NCI-H2107 treated with DMSO at 0.1 percent for 48 hours (cell line): ENCODE results near the gene USP17L24.
"Not testable (repeated sequence)": the region's sequence is repeated elsewhere in the genome, so short reads cannot be mapped to it uniquely, and the experiment has no call there.

Experiments used
- DNase-seq: peaks from one replicate; lab custom pipeline; 2025; ENCODE audit not compliant: unreplicated experiment; lab: John Stamatoyannopoulos, UW

The USP17L24 gene

GRCh38 chr4:9324865-9325264 is at the start of gene USP17L24:
USP17L24 (plus strand) TSS chr4:9325165; CDS start chr4:9325165, 0 bp downstream.
- not testable (repeated sequence) for DNase-seq

- DNase-seq, result not testable (repeated sequence)
Observed at GRCh38 chr4:9324191-9324590, 774 bp upstream of the USP17L24 start.

GRCh38 chr4:9329611-9330010 is 4.6 kb downstream of the USP17L24 start, which contains the start of gene USP17L25:
USP17L25 (plus strand) TSS chr4:9329911; CDS start chr4:9329911, 0 bp downstream.
- DNase-seq, result not testable (repeated sequence)

GRCh38 chr4:9334358-9334757 is 9.4 kb downstream of the USP17L24 start, which contains the start of gene USP17L26:
USP17L26 (plus strand) TSS chr4:9334658; CDS start chr4:9334658, 0 bp downstream.
- DNase-seq, result not testable (repeated sequence)

GRCh38 chr4:9339103-9339502 is 14.1 kb downstream of the USP17L24 start, which contains the start of gene USP17L5:
USP17L5 (plus strand) TSS chr4:9339403; CDS start chr4:9339403, 0 bp downstream.
- not testable (repeated sequence) for DNase-seq

DNA sequence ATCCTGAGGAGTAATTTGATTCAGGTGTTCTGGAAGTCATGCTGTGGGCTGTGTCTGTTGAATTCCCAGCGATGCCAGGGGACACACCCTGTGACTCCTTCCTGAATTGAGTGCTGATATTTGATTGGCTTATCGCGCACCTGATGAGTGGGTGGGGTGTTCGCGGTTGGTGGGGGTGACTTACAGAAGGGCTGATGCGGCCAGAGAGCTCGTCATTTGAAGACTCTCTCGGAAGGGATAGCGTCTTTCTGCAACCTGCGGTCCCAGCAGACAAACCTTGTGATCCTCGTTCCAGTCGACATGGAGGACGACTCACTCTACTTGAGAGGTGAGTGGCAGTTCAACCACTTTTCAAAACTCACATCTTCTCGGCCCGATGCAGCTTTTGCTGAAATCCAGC is 18.9 kb downstream of the USP17L24 start, which contains the start of gene USP17L27:
USP17L27 (plus strand) TSS at position 301 of the 400 bp plus-strand sequence; CDS start at position 301, 0 bp downstream.
- not testable (repeated sequence) for DNase-seq

DNA sequence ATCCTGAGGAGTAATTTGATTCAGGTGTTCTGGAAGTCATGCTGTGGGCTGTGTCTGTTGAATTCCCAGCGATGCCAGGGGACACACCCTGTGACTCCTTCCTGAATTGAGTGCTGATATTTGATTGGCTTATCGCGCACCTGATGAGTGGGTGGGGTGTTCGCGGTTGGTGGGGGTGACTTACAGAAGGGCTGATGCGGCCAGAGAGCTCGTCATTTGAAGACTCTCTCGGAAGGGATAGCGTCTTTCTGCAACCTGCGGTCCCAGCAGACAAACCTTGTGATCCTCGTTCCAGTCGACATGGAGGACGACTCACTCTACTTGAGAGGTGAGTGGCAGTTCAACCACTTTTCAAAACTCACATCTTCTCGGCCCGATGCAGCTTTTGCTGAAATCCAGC is 23.6 kb downstream of the USP17L24 start, which contains the start of gene USP17L28:
USP17L28 (plus strand) TSS at position 301 of the 400 bp plus-strand sequence; CDS start at position 301, 0 bp downstream.
- not testable (repeated sequence) for DNase-seq

GRCh38 chr4:9350866-9351265 is 25.9 kb downstream of the USP17L24 start:
- DNase-seq, result not testable (repeated sequence)

GRCh38 chr4:9353338-9353737 is 28.4 kb downstream of the USP17L24 start, which contains the start of gene USP17L29:
USP17L29 (plus strand) TSS chr4:9353638; CDS start chr4:9353638, 0 bp downstream.
- DNase-seq, result not testable (repeated sequence)

DNA sequence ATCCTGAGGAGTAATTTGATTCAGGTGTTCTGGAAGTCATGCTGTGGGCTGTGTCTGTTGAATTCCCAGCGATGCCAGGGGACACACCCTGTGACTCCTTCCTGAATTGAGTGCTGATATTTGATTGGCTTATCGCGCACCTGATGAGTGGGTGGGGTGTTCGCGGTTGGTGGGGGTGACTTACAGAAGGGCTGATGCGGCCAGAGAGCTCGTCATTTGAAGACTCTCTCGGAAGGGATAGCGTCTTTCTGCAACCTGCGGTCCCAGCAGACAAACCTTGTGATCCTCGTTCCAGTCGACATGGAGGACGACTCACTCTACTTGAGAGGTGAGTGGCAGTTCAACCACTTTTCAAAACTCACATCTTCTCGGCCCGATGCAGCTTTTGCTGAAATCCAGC is 37.9 kb downstream of the USP17L24 start, which contains the start of gene USP17L30:
USP17L30 (plus strand) TSS at position 301 of the 400 bp plus-strand sequence; CDS start at position 301, 0 bp downstream.
- DNase-seq, result not testable (repeated sequence)
